Gastrocnemius medialis (tissue), 4 donors: ENCODE measurements around the gene MRPL17. TPM values are rescaled to one million over a fixed set of nuclear protein-coding genes. Genes with fewer than 3 reads are reported as not detected.

Experiments used
- ATAC-seq, 2 donors: fragments of 150-250 bp; one replicate each; pipeline ENCODE4 v1.9.1; 2016
- DNase-seq, 2 donors: peaks; one replicate each; pipeline ENCODE4 v3.0.0-alpha.2; 2019
- H3K27ac ChIP-seq, 4 donors: fragments of 200-600 bp; sonication (generic); 1 replicate in 1 of 4; 2 replicates in 3 of 4; pipeline ENCODE4 v1.5.1; 2016 to 2018; ENCODE audit warnings: mild to moderate bottlenecking in 2 of 4, moderate library complexity in 1 of 4
- H3K27me3 ChIP-seq, 3 donors: fragments of 200-600 bp; sonication (generic) in 2 of 3; 1 replicate in 1 of 3; 2 replicates in 2 of 3; pipeline versions ENCODE4 v1.5.1 to v1.6.0; 2016 to 2019; ENCODE audit warnings: mild to moderate bottlenecking in 1 of 3, moderate library complexity in 1 of 3
- H3K36me3 ChIP-seq, 2 donors: fragments of 200-600 bp; sonication (generic) in 1 of 2; one replicate each; pipeline ENCODE4 v1.5.1; 2017 to 2018
- H3K4me1 ChIP-seq, 2 donors: fragments of 200-600 bp; sonication (generic) in 1 of 2; one replicate each; pipeline ENCODE4 v1.5.1; 2016 to 2017; ENCODE audit warnings: mild to moderate bottlenecking in 2 of 2
- H3K4me3 ChIP-seq, 4 donors: fragments of 200-600 bp; sonication (generic) in 3 of 4; 1 replicate in 1 of 4; 2 replicates in 3 of 4; pipeline ENCODE4 v1.5.1; 2016 to 2019; ENCODE audit warnings: mild to moderate bottlenecking in 2 of 4
- H3K9me3 ChIP-seq, 3 donors: fragments of 200-600 bp; sonication (generic) in 2 of 3; 1 replicate in 1 of 3; 2 replicates in 2 of 3; pipeline ENCODE4 v1.5.1; 2016 to 2019
- CTCF ChIP-seq, 5 experiments: fragments of 450-650 bp in 3 of 5; fragments of 200-600 bp in 2 of 5; sonication (generic) in 2 of 5; IDR thresholded peaks in 4 of 5; conservative IDR thresholded peaks in 1 of 5; 1 replicate in 4 of 5; 2 replicates in 1 of 5; pipeline ENCODE4 v1.5.1; 2016 to 2019; ENCODE audit warnings: antibody characterized with exemption in 5 of 5, mild to moderate bottlenecking in 3 of 5, moderate library complexity in 3 of 5
- POLR2A ChIP-seq, 2 donors: fragments of 450-650 bp; IDR thresholded peaks; one replicate each; pipeline ENCODE4 v1.6.1; 2017; ENCODE audit warnings: antibody characterized with exemption in 2 of 2, mild to moderate bottlenecking in 2 of 2, moderate library complexity in 2 of 2
- in situ Hi-C, 4 donors: fragments of 200-750 bp; cut with MboI; loops; one replicate each; pipeline versions ENCODE4 v1.15.0 to v1.8.0; 2017; ENCODE audit warnings: low sequenced_read_pairs in 4 of 4
- intact Hi-C: fragments of 100-400 bp; cut with DNase I; formaldehyde crosslinking; loops from one replicate; pipeline ENCODE4 v1.15.1; 2023; ENCODE audit warnings: low total_unique reads
- total RNA-seq, 4 donors: library from RNA; depleted of rRNA; stranded (reverse); fragments of >200 nt; gene quantifications; one replicate each; pipeline versions ENCODE4 v1.1.0 to v1.2.3, GENCODE V29; 2016

Gene MRPL17
- total RNA-seq, 4 donors from 2014 or later = 25.1 to 33.4 (median 27.7) TPM

- H3K27me3 ChIP-seq = peaks cover 18 to 28% (median 23%) of the 10 kb centered on the region in 3 donors
- no peaks in the 10 kb centered on the region for H3K36me3 ChIP-seq
- H3K27ac ChIP-seq = peak overlapping the region; percentile 61 to 71 (median 69)
- peaks cover 0 to 4% of the 10 kb centered on the region in 2 donors for H3K4me1 ChIP-seq
- DNase-seq (no peak), ATAC-seq (peak in 1 of 2 donors; percentile 32)
- no peaks in the 10 kb centered on the region for H3K9me3 ChIP-seq
- intact Hi-C loops (no loop called here), in situ Hi-C loops (no loop called here)
- peak overlapping the region; percentile 43 to 48 (median 46) for H3K4me3 ChIP-seq
- TF ChIP-seq POLR2A (IDR thresholded peaks at IDR 0.05) = no peak
- TF ChIP-seq CTCF (IDR thresholded peaks at IDR 0.05 in 4 of 5, conservative IDR thresholded peaks at IDR 0.05 in 1 of 5) = no peak
These were observed 28.7 kb downstream of the MRPL17 start for GRCh38 chr11:6654281-6655019.

- Histone ChIP-seq H3K36me3 (no peaks in the 10 kb centered on the region), H3K9me3 (no peaks in the 10 kb centered on the region), H3K27me3 (peaks cover 18 to 28% (median 23%) of the 10 kb centered on the region in 3 donors), H3K27ac (no peak overlapping the region), H3K4me1 (peaks cover 0 to 4% of the 10 kb centered on the region in 2 donors), H3K4me3 (no peak overlapping the region)
- ATAC-seq (no peak), DNase-seq (no peak)
- TF ChIP-seq CTCF (IDR thresholded peaks at IDR 0.05 in 4 of 5, conservative IDR thresholded peaks at IDR 0.05 in 1 of 5) (no peak), POLR2A (IDR thresholded peaks at IDR 0.05) (no peak)
- intact Hi-C loops = no loop called here
- in situ Hi-C loops = no loop called here
These were observed 29.5 kb downstream of the MRPL17 start for GRCh38 chr11:6653656-6654055.

- Histone ChIP-seq H3K36me3 (no peaks in the 10 kb centered on the region), H3K4me3 (no peak overlapping the region), H3K9me3 (no peaks in the 10 kb centered on the region), H3K27ac (no peak overlapping the region), H3K27me3 (peaks cover 18 to 25% (median 23%) of the 10 kb centered on the region in 3 donors), H3K4me1 (peaks cover 0 to 9% of the 10 kb centered on the region in 2 donors)
- in situ Hi-C loops = no loop called here
- no peak for TF ChIP-seq CTCF (IDR thresholded peaks at IDR 0.05 in 4 of 5, conservative IDR thresholded peaks at IDR 0.05 in 1 of 5)
- no peak for TF ChIP-seq POLR2A (IDR thresholded peaks at IDR 0.05)
- intact Hi-C loops = no loop called here
- no peak for DNase-seq
- no peak for ATAC-seq
These were observed 30.0 kb downstream of the MRPL17 start for GRCh38 chr11:6653097-6653496.

- ATAC-seq (no peak), DNase-seq (no peak)
- no peak overlapping the region for H3K27ac ChIP-seq
- no peak overlapping the region for H3K4me3 ChIP-seq
- H3K9me3 ChIP-seq = no peaks in the 10 kb centered on the region
- no peaks in the 10 kb centered on the region for H3K36me3 ChIP-seq
- intact Hi-C loops (no loop called here), in situ Hi-C loops (no loop called here)
- TF ChIP-seq CTCF (IDR thresholded peaks at IDR 0.05 in 4 of 5, conservative IDR thresholded peaks at IDR 0.05 in 1 of 5) (no peak), POLR2A (IDR thresholded peaks at IDR 0.05) (no peak)
- H3K4me1 ChIP-seq = peaks cover 3 to 18% of the 10 kb centered on the region in 2 donors
- peaks cover 18 to 21% (median 20%) of the 10 kb centered on the region in 3 donors for H3K27me3 ChIP-seq
These were observed 31.0 kb downstream of the MRPL17 start for GRCh38 chr11:6652182-6652581.
